C4-2B (cell line): Measurements from ENCODE around the gene MDM4.

ENCODE experiments used
- ZFX ChIP-seq: fragments of 450-650 bp; IDR thresholded peaks from 2 replicates; pipeline ENCODE4 v1.6.1; 2017
- TF ChIP-seq, protein P1 (sequence below): fragments of 450-650 bp; conservative IDR thresholded peaks from 2 replicates; pipeline ENCODE4 v1.5.1; 2017; ENCODE audit warnings: mild to moderate bottlenecking

DNA sequence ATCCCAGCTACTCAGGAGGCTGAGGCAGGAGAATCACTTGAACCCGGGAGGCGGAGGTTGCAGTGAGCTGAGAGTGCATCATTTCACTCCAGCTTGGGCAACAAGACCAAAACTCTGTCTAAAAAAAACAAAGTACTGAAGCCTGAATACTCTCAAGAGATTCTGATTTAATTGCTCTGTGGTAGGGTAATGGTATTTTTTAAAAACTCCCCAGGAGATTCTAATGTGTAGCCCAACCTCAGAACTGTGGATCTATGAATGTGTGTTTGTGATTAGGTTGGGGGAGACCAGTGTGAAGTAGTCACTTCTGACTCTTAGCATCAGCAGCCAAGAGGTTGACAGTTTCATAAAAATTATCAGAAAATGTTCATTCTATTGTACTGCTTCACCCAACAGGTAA, 43.5 kb upstream of the MDM4 start:
- TF ChIP-seq, protein P1, sequence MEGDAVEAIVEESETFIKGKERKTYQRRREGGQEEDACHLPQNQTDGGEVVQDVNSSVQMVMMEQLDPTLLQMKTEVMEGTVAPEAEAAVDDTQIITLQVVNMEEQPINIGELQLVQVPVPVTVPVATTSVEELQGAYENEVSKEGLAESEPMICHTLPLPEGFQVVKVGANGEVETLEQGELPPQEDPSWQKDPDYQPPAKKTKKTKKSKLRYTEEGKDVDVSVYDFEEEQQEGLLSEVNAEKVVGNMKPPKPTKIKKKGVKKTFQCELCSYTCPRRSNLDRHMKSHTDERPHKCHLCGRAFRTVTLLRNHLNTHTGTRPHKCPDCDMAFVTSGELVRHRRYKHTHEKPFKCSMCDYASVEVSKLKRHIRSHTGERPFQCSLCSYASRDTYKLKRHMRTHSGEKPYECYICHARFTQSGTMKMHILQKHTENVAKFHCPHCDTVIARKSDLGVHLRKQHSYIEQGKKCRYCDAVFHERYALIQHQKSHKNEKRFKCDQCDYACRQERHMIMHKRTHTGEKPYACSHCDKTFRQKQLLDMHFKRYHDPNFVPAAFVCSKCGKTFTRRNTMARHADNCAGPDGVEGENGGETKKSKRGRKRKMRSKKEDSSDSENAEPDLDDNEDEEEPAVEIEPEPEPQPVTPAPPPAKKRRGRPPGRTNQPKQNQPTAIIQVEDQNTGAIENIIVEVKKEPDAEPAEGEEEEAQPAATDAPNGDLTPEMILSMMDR: no peak
- TF ChIP-seq ZFX: no peak
